GM23248 (cell line): ENCODE results near the gene SLC10A7.

ENCODE experiments used
- EZH2 ChIP-seq: fragments of 200-600 bp; sonication (generic); IDR thresholded peaks from 2 replicates; pipeline ENCODE4 v1.6.1; 2018; ENCODE audit warnings: antibody characterized with exemption, mild to moderate bottlenecking; ENCODE audit not compliant: insufficient read depth, poor library complexity, severe bottlenecking
- EZH2phosphoT487 ChIP-seq: fragments of 200-600 bp; sonication (generic); IDR thresholded peaks from 2 replicates; pipeline ENCODE4 v1.6.1; 2018; ENCODE audit warnings: antibody characterized with exemption, moderate library complexity, mild to moderate bottlenecking, low read depth; ENCODE audit not compliant: insufficient read depth

GRCh38 chr4:146292508-146292907 lies 229.2 kb downstream of the SLC10A7 start:
- TF ChIP-seq EZH2phosphoT487 (no peak), EZH2 (no peak)
